Measurements from ENCODE around the gene TTL.

The TTL gene

DNA sequence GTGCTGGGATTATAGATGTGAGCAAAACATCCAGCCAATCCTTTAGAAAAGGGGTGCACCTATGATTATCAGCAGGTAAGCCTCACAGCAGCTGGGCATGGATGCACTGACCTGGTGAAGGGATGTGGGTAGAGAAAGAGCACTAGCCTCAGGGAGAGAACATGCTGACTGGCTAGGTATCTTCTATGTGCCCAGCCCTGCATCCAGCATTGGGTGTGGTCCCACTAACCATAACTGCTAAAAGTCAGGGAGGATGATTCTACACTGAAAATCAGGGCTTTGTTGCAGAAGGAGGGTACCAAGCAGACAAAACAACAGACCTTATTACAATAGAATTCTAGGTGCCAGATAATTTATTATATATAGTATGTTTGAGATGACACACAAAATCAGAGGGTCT, 27.4 kb upstream of the TTL start:
- FAIRE-seq (no peak), DNase-seq (ENCODE audit: insufficient read length, low spot score) (no peak)
- no peak for TF ChIP-seq POLR2A (IDR thresholded peaks at IDR 0.05; ENCODE audit: low read depth, low read length)

DNA sequence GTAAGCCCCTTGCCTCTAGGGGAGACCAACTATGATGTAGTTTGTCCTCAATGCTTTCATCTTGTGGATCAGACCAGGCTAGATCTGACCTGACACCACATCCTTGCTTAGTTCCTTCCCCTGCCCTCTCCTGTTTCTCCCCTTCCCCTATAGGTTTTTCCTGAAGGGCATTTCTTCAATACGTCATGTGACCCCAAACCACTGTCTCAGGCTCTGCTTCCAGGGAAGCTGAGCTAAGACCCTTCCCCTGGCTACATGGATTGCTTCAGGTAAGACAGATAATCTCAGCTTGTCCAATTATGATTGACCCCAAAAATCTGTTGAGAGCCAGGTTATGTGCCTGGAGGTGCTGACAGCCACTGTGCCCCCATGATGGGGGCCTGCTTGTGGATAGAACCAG, 22.6 kb upstream of the TTL start:
- FAIRE-seq (no peak), DNase-seq (ENCODE audit: insufficient read length, low spot score) (no peak)
- no peak for TF ChIP-seq POLR2A (IDR thresholded peaks at IDR 0.05; ENCODE audit: low read depth, low read length)

DNA sequence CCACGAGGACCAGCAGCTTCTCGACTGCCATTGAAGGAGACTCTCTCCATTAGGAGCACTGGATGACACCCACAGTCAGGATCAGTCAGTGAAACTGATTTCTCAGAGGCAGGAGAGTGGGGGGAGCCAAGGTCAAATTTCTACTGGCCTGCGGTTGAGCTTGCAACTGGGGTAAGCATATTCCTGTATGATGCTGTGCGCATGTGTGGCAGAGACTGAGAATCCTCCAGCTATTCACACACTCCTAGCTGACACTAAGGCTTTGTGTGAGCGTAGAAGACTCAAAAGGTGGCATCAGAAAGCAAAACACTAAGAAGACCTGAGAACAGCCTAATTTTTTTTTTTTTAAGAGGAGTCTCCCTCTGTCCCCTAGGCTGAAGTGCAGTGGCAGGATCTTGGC, 19.8 kb upstream of the TTL start:
- no peak for TF ChIP-seq POLR2A (IDR thresholded peaks at IDR 0.05; ENCODE audit: low read depth, low read length)
- DNase-seq (ENCODE audit: insufficient read length, low spot score) (no peak), FAIRE-seq (no peak)

DNA sequence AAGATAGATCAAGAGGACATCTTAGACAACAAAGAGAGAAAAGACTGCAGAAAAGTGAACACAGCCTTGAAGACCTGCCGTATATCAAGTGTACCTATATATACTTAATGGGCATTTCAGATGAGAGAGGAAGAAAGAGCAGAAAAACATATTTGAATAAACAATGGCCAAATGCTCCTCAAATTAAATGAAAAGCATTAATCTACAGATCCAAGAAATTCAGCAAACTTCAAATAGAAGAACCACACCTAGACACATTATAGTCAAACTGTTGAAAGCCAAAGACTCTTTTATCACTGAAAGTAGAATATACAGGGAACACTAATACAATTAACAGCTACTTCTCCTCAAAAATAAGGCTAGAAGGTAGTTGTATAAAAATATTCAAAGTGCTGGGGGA, 18.7 kb upstream of the TTL start:
- no peak for DNase-seq (ENCODE audit: insufficient read length, low spot score)
- no peak for FAIRE-seq
- TF ChIP-seq POLR2A (IDR thresholded peaks at IDR 0.05; ENCODE audit: low read depth, low read length), result no peak

DNA sequence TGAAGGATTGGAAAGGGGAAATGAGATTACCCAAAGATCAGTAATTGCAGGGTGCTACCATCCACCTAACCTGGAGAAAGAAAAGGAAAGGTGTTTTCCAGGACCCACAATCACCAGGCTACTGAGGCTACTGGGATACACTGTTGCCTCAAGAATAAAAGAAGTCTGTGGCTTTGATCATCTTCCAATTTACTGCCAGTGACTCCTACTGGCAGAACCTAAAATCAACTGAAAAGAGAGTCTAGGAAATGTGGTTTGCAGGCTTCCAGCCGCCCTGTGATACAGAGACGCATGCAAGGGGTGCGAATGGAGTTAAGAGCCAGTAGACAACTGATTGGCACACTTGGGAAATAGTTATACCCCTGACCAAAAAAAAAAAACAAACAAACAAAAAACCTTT, 16.6 kb upstream of the TTL start:
- TF ChIP-seq POLR2A (IDR thresholded peaks at IDR 0.05; ENCODE audit: low read depth, low read length), result no peak
- FAIRE-seq (peak; percentile 88), DNase-seq (ENCODE audit: insufficient read length, low spot score) (no peak)

DNA sequence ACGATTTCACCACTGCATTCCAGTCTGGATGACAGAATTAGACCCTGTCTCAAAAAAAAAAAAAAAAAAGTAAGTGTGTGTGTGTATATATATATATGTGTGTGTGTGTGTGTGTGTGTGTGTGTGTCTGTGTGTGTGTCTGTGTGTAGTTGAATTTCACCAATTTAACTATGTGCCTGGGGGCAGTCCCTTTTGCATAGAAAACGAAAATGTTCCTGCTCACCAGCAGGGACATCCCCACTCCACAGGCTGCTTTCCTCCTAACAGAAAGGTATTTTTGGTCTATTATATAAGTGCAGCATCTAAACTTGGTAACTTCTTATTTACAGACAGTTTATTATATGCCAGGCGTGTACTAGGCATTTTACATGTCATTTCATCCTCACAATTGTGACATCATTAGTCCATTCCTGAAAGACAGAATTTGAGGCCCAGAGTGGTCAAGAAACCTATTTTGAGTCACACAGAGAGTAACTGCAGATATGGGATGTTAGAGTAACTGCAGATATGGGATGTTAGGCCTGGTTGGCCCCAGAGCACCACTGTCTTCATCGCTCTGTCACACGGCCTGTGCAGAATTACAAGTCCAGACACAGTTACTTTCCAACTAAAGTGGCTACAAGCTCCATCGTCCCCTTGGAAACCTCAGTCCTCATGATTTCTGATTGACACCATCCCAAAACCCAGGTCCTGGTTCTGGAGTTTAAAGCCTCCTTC, 9.3 kb upstream of the TTL start:
- no peak for FAIRE-seq
- no peak for DNase-seq (ENCODE audit: insufficient read length, low spot score)
- no peak for TF ChIP-seq POLR2A (IDR thresholded peaks at IDR 0.05; ENCODE audit: low read depth, low read length)

DNA sequence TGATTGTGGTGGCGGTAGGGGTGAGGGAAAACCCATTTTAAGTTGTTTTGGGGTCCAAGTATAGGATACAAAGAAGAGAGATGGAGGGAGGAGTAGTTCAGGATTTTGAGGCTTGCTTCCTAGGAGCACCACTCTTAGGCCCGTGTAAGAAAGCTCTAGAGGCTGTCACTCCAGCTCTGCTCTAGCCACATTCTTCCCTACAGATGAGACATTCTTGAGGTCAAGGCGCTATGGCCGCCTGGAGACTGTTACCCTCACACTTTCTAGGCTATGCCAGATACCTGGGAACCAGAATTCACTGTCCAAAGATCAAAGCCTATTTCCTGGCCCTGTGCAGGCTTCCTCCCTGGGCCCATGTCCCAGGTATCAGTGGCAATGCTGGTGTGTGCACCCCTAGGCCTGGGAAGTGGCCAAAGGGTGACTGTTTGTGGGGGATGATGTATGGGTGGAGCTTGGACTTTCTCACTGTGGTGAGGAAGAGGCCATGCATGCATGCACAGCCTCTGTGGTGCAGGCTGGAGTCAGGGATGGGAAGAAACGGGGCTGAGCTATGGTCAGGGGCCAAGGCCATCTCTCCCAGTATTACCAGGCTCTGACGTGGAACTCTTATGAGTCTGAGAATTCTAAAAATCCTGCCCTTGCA, 7.0 kb upstream of the TTL start:
- no peak for FAIRE-seq
- TF ChIP-seq POLR2A (IDR thresholded peaks at IDR 0.05; ENCODE audit: low read depth, low read length), result no peak
- no peak for DNase-seq (ENCODE audit: insufficient read length, low spot score)

DNA sequence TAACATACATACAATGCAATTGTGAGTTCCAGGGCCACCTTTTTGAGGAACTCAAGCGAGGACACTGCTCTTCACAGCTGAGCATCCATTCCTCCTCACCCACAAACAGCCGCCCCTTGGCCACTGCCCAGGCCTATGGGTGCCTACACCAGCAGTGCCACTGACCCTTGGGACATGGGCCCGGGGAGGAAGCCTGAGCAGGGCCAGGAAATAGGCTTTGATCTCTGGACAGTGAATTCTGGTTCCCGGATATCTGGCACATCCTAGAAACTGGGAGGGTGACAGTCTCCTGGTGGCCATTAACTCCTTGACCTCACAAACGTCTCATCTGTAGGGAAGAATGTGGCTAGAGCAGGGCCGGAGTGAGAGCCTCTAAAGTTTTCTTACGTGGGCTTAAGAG, 5.5 kb upstream of the TTL start:
- no peak for FAIRE-seq

DNA sequence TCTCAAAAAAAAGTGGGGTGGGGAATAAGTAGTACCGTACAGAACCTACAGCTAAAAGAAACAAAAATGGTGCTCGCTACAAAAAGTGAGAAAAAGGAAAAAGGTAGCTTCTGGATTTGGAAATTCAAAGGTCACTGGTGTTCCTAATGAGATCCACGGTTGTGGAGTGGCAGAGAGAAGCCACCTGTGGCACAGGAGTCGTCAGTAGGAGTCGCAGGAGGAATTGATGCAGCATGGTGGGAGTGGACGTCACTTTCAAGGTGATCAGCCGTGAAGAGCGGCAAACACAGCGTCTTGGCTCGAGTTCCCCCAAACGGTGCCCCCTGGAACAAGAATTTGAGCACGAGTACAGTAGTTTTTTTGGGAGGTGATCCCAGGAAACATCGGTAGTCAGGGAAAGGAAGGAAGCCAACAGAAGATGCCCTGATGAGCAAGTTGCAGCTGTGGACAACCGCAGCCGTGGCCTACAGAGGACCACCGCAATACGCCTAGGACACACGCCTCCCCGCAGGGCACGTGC, 1.4 kb upstream of the TTL start:
- FAIRE-seq, result no peak
- no peak for TF ChIP-seq POLR2A (IDR thresholded peaks at IDR 0.05; ENCODE audit: low read depth, low read length)
- no peak for DNase-seq (ENCODE audit: insufficient read length, low spot score)

More for the DNA sequence above, 5.5 kb upstream of the TTL start:
- no peak for TF ChIP-seq POLR2A (IDR thresholded peaks at IDR 0.05; ENCODE audit: low read depth, low read length)
- DNase-seq (ENCODE audit: insufficient read length, low spot score), result no peak

DNA sequence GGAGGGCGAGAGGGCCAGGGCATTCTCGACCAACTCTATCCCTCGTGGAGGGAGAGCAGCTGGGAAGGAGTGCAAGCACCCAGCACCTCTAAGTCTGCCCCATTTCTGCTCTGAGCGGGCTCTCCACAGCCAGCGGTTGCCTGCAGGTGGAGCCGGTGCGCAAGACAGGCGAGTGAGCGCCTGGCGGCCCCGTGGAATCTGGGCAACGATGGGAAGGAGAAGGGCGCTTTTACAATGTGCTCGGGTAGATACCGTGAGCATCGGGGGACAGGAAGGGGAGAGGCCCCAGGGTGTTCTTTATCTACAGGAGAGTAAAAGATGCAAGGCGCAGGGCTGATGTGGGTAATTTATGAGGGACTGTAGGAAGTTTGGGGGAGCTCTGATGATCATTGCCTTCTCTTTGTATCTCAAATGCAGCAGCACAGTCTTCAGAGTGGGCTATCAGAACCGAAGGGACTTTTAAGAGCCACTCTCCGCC, 867 bp upstream of the TTL start:
- peak; percentile 91 for DNase-seq (ENCODE audit: insufficient read length, low spot score)
- FAIRE-seq, result no peak
- no peak for TF ChIP-seq POLR2A (IDR thresholded peaks at IDR 0.05; ENCODE audit: low read depth, low read length)

DNA sequence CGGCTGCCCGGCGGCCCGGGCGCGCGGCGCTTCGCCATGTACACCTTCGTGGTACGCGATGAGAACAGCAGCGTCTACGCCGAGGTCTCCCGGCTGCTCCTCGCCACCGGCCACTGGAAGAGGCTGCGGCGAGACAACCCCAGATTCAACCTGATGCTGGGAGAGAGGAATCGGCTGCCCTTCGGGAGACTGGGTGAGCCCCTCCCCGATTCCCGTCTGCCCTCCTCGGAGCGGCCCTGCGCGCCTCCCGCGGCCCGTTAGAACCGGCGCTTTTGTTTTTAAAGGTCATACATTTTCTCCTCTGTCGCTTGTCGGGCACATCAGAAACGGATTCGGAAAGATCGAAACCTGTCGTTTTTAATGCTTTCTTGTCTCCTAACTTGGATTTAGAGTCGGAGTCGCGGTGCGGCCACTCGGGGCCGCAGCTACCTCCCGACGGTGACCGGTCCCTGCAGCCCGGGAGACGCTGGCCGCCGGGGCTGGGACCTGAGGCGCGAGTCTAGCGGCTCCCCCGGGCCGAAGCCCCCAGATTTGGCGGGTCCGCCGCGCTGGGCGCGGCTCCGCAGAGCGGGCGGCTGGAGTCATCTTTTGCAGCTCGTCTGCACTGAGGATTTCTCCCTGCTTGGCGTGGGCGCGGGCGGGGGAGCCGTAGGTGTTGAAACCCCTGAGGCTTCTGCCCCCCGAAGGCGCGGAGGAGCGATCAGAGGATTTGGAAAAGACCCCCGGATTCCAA, 519 bp downstream of the TTL start:
- DNase-seq (ENCODE audit: insufficient read length, low spot score) (peak; percentile 63), FAIRE-seq (no peak)
- no peak for TF ChIP-seq POLR2A (IDR thresholded peaks at IDR 0.05; ENCODE audit: low read depth, low read length)

DNA sequence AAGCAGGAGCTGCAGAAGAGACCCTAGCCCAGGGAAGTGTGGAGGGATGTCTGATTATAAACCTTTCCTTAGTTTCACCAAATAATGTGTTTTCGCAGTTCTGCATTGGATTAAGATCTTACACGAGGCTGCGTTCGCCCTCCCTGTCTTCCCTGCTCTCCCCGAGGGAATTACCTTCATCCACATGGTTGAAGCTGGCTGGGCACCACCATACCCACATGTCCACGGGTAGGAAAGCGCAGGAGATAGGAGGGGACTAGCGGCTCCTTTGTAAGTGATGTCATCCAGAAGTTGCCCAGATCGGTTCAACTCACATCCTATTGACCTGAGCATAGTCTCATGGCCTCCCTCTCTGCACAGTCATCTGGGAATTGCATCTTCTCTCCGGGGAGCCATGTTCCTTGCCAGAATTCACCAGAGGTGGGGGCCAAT, 1.1 kb downstream of the TTL start:
- DNase-seq (ENCODE audit: insufficient read length, low spot score), result peak; percentile 89
- TF ChIP-seq POLR2A (IDR thresholded peaks at IDR 0.05; ENCODE audit: low read depth, low read length), result peak; percentile 25; the same call in 1 of the 2 replicates
- no peak for FAIRE-seq

DNA sequence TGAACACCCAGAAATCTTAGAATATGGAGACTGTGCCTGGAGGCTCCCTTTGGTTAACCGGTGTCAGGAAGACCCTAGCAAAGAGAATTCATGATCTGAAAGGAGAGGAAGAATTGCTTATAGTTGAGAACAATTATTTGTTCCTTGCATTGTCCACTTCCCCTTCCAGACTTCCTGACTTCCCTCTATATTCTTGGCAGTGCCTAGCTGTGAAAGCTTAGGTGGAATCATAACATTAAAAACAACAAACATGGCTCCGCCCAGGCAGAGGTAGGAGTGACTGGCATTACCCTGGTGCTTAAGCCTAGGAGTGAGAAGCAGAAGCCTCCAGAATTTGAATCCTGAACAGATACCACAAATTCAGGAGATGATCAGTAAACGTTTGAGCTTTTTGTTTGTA, 1.9 kb downstream of the TTL start:
- TF ChIP-seq POLR2A (IDR thresholded peaks at IDR 0.05; ENCODE audit: low read depth, low read length), result no peak
- DNase-seq (ENCODE audit: insufficient read length, low spot score), result no peak
- FAIRE-seq, result no peak

DNA sequence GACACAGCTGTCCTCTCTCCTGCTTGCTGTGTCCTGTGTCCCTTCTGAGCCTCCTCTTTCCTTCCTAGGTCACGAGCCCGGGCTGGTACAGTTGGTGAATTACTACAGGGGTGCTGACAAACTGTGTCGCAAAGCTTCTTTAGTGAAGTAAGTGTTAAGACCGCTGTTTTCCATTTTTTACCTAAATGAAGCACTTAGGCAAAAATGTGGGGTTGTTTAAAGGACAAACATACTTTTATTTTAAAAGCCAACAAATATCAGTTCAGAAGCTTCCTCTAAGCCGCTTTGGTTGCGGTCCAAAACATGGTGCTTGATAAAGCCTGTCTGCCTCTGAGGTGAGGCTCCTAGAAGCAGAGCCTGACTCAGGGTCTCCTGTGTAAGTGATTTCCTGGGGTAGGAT, 3.9 kb downstream of the TTL start:
- DNase-seq (ENCODE audit: insufficient read length, low spot score) (no peak), FAIRE-seq (no peak)
- TF ChIP-seq POLR2A (IDR thresholded peaks at IDR 0.05; ENCODE audit: low read depth, low read length), result no peak

Data from H54 (cell line).